HG02610 (cell line): ENCODE results near the gene AGPAT3.
A peak's percentile ranks its signal among the peaks of the same experiment; 100 is the strongest.

Source experiments
- ATAC-seq: cut with Tn5 transposase; IDR thresholded peaks from one replicate; pipeline ENCODE4 v1.9.1; 2021; ENCODE audit warnings: mild to moderate bottlenecking, moderate library complexity; ENCODE audit not compliant: unreplicated experiment

The AGPAT3 gene

DNA sequence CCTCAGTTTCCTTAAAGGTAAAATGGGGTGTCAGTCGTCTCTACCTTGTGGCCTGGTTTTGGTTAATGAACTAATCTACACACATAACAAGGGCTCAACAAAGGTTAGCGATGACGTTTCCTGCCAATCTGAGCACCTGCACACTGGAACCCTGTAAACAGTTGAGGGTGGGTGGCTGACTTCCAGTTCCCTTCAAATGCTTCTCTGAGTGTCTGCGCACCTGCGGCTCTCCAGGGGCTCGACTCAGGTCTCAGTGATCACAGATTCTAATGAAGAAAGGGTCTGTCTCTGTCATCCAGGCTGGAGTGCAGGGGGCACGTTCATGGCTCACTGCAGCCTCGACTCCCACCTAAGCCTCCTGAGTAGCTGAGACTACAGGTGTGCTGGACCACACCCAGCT, 3.3 kb upstream of the AGPAT3 start:
- no peak for ATAC-seq

- ATAC-seq: no peak
Measured at GRCh38 chr21:43864313-43864961, 586 bp upstream of the AGPAT3 start.

GRCh38 chr21:43865540-43866259, 677 bp downstream of the AGPAT3 start:
- peak; percentile 26 for ATAC-seq

DNA sequence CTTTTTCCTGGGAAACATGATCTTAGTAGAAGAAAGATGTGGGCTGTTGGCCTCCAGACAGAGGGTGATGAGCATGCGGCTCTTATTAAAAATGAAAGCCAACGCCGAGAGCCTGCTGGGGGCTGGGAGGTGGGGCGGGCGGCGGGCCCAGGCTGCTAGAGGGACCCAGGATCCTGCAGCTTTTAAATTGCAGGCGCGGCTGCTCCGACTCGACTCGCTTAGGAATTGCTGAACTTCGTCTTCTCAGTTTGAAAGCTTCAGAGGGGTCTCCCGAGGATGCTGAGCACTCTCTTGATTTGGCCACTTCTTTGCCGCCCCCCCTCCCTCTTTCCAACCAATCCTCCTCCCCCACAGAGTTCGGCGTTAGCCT, 1.2 kb downstream of the AGPAT3 start:
- ATAC-seq: no peak

GRCh38 chr21:43866659-43867331, 1.8 kb downstream of the AGPAT3 start:
- ATAC-seq: no peak

DNA sequence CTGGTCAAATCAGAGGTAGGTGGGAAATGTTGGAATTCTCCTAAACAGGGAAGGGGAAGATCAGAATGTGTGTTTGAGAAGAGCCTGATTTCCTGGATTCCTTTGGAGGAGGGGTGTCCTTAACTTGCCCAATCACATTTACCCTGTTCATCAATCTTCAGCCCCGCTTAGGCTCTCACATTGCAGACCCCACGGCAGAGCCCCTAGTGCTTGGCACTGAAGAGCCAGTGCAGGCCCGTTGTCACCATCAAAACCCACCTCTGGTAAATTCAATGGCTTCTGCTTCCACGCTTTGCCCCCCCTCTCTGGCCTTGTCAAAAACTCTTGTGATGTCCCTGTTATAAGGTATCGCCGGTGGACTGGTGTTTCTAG, 2.3 kb downstream of the AGPAT3 start:
- no peak for ATAC-seq

DNA sequence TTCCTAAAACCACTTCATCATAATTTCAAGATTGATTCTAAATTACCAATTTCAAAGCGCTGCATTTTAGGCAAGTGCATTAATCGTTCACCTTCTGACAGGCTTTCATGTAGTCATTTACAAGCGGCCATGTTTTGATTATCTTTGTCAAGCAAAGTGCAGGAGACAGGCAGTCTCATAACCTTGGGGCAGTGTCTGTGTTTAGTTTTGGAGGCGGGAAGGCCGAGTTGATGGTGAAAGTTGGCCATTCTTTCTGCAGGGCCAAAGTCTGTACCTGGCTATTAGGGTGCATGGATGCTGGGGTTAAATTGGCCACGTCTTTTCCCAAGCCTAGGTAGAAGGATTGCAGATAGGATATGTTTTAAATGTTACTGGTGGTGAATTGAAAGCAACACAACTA, 2.9 kb downstream of the AGPAT3 start:
- no peak for ATAC-seq

DNA sequence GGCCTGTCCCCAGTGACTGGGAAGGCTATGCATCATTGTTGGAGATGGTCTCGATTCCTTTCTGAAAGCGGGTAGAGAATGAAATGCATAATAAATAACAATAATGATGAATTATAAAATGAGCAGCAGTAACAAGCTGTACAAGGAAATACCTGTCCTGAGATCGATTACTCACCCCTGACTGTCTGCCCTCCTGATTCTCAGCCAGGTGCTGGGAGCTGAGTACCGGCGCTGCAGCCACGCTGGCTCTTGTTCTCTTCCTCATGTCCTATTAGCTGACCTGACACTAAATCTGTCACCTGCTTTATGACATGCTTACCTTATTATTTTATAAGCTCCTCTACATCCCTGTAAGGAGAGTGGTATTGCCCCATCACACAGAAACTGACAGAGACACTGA, 3.4 kb downstream of the AGPAT3 start:
- ATAC-seq: no peak

- no peak for ATAC-seq
Measured at GRCh38 chr21:43869486-43870325, 4.7 kb downstream of the AGPAT3 start.

GRCh38 chr21:43871487-43871886, 6.5 kb downstream of the AGPAT3 start:
- ATAC-seq: no peak

GRCh38 chr21:43872531-43873197, 7.6 kb downstream of the AGPAT3 start:
- no peak for ATAC-seq

DNA sequence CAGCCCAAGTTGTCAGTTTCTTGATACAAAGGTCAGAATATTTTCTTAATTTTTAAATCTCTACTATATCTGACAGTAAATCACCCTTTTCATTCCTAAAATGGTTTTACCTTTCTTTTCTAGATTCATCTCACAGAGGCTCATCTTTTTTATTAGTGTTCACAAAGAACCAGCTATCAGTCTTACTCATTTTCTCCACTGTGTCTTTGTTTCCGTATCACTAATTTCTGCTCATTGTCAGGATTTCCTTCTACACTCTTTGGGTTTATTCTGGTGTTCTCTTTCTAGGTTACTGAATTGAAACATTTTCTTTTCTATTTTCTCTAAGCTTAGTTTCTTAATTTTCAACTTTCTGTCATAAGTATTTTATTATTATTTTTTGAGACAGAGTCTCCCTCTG, 8.7 kb downstream of the AGPAT3 start:
- ATAC-seq: no peak

DNA sequence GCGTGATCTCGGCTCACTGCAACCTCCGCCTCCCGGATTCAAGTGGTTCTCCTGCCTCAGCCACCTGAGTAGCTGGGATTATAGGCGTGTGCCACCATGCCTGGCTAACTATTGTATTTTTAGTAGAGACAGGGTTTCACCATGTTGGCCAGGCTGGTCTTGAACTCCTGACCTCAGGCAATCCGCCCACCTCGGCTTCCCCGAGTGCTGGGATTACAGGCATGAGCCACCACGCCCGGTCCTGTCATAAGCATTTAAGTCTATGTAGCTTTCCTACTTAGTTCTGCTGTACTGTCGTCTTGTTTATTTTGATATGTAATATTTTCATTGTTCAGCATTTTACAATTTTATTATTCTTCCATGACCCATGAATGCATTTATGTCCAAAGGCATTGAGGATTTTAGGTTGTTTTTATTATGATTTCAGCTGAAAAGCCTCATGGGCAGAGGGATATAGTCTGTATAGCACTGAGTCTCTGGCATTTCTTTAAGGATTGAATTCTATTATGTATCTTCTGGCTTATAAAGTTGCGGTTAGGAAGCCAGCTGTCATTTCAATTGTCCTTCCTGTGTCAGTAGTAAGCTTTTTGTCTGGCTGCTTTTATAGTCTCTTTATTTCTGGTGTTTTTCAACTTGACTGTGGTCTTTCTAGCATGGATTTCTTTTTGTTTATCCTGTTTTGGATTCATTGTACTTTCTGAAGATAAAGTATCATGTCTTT, 9.2 kb downstream of the AGPAT3 start:
- no peak for ATAC-seq

DNA sequence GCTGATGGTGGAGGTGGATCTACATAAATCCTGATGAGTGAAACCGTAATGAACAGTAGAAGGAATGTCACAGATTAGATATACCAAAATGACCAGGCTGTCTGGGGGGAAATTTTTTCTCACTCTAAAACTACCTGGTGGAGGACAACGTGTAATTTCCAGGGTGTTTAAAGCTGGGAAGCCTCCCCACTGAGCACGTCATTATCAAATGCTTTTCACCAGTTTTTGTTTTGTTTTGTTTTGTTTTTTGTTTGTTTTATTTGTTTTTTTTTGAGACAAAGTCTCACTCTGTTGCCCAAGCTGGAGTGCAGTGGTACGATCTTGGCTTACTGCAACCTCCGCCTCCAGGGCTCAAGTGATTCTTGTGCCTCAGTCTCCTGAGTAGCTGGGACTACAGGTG, 11.6 kb downstream of the AGPAT3 start:
- no peak for ATAC-seq

GRCh38 chr21:43877936-43878575, 13.0 kb downstream of the AGPAT3 start:
- ATAC-seq: no peak

- ATAC-seq: no peak
Measured at GRCh38 chr21:43879348-43880110, 14.5 kb downstream of the AGPAT3 start.

DNA sequence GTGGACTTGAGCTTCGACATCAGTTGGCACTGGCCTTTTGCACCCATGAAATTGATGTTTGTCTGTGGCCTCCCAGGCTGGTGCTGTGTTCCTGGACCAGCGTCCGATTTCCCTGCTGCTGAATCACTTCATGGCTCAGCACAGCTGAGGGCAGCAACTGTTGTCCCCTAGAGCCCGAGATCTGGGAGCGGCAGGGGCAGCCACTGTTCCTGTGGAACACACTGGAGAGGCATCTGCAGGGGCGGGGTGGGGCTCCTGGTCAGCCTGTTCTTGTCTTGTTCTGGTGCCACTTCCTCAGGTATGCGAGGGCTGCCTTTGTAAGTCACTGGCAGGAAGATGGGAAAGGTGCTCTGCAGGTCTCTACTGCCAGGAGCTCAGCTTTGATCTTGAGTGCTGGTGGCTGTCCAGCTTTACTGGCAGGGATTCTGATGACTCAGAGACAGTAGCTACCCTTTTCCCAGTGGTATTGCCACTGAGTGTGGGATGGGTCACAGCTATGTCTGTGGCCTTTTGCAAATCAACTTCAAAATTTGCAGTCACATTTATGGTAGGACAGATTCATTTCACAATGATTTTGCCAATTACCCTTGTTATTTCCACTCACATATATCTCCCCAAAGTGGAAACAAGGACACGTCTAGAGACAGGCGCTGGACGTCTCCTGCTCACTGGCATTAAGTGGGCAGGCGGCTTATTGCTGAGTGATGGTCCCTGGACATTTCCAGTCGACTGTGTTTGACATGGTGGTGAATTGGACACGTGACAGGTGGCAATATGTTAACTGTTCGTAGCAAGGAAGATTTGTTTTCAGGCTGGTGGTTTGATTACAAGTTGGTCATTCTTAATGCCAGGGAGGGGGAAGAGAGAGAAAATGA, 15.3 kb downstream of the AGPAT3 start:
- no peak for ATAC-seq

DNA sequence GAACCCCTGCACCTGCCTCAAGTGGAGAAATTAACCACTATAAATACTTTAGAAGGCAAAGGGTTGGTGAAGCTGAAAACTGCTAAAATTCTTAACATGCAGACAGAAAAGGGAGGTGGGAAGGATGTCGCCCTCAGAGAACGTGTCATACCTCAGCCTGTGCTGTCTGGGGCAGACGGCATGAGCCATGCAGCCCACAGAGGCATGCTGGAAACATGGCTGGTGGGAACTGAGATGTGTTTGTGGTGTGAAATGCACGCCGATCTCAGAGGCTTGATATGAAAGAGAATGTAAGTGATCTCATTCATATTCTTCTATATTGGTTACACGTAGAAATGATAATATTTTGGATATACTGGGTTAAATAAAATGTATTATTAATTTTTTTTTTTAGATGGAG, 16.3 kb downstream of the AGPAT3 start:
- ATAC-seq: no peak
